ENCODE results near the gene RGL1. TPM values are rescaled to one million over a fixed set of nuclear protein-coding genes. Genes with fewer than 3 reads are reported as not detected.

The RGL1 gene
- total RNA-seq, 1 experiment from 2014 or later: 4.8 TPM

DNA sequence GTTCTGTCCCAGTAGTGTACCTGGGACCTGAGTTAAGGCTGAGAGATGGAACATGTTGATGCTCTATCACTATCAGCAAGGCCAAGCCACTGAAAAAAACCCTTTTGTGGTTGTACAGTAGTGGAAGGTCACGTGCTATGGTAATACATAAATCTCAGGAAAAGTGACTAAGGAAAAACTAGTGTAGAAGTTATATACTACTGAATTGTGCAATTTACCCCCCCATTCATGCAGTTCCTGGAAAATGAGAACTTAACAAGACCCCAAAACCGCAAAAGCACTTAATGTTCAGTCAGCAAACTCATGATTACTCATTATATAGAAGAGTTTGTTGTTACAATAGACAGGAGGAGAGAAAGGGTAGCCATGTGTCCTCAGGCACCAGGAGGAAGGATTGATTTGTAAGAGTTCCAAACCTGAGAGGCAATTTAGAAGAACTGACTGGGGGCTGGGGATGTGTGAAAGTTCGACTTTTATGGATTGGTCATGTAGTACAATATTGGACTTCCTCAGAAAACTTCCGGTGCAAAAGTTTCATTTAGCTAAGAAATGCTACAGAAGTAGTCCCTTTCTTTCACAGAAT, 91.6 kb downstream of the RGL1 start:
- Mint-ChIP-seq H3K36me3 (ENCODE audit: insufficient read depth, unreplicated experiment) (no peaks in the 10 kb centered on the region), H3K4me1 (ENCODE audit: low read depth, unreplicated experiment) (no peaks in the 10 kb centered on the region), H3K27ac (ENCODE audit: unreplicated experiment) (no peak overlapping the region), H3K9me3 (ENCODE audit: low read depth, unreplicated experiment) (no peaks in the 10 kb centered on the region), H3K27me3 (ENCODE audit: unreplicated experiment) (no peaks in the 10 kb centered on the region), H3K4me3 (ENCODE audit: low read depth, unreplicated experiment) (no peak overlapping the region)
- TF ChIP-seq, protein P1, sequence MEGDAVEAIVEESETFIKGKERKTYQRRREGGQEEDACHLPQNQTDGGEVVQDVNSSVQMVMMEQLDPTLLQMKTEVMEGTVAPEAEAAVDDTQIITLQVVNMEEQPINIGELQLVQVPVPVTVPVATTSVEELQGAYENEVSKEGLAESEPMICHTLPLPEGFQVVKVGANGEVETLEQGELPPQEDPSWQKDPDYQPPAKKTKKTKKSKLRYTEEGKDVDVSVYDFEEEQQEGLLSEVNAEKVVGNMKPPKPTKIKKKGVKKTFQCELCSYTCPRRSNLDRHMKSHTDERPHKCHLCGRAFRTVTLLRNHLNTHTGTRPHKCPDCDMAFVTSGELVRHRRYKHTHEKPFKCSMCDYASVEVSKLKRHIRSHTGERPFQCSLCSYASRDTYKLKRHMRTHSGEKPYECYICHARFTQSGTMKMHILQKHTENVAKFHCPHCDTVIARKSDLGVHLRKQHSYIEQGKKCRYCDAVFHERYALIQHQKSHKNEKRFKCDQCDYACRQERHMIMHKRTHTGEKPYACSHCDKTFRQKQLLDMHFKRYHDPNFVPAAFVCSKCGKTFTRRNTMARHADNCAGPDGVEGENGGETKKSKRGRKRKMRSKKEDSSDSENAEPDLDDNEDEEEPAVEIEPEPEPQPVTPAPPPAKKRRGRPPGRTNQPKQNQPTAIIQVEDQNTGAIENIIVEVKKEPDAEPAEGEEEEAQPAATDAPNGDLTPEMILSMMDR (IDR thresholded peaks at IDR 0.05; ENCODE audit: unreplicated experiment): no peak
- intact Hi-C loops (cut with micrococcal nuclease; ENCODE audit: unreplicated experiment): no loop called here
- CTCF ChIA-PET: interaction anchor here (0.7 kb wide), 1 partner anchor 91 kb away, joined by 4 read pairs; no protein-coding TSS in a partner anchor
- DNase-seq: no peak
- BruUV-seq (replicated peaks): no TSS peak

DNA sequence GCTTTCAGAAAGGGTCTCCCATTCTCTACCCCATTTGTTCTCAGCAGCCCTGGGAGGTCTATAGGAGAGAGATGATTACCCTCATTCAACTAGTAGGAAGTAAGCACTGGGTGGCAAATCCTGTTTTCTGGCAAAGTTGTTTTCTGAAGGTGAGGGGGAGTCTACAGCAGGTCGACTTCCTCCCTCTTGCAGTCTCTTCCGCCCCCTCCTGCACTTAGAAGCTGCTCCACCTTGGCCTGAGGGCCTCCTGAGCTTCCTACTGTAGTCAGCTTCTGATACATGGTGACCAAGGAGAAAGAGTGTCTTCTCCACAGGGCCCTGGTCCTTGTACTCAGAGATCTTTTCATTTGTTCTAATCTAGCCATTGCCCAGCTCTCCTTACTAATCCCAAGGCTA, 93.1 kb downstream of the RGL1 start:
- CTCF ChIA-PET: interaction anchor here (1.0 kb wide), 1 partner anchor 213 kb away, joined by 3 read pairs; no protein-coding TSS in a partner anchor
- no peak overlapping the region for H3K27ac Mint-ChIP-seq (ENCODE audit: unreplicated experiment)
- intact Hi-C loops (cut with micrococcal nuclease; ENCODE audit: unreplicated experiment): no loop called here
- no peaks in the 10 kb centered on the region for H3K9me3 Mint-ChIP-seq (ENCODE audit: low read depth, unreplicated experiment)
- no peak overlapping the region for H3K4me3 Mint-ChIP-seq (ENCODE audit: low read depth, unreplicated experiment)
- no peaks in the 10 kb centered on the region for H3K4me1 Mint-ChIP-seq (ENCODE audit: low read depth, unreplicated experiment)
- TF ChIP-seq, protein P1 (IDR thresholded peaks at IDR 0.05; ENCODE audit: unreplicated experiment): no peak
- no TSS peak for BruUV-seq (replicated peaks)
- no peaks in the 10 kb centered on the region for H3K27me3 Mint-ChIP-seq (ENCODE audit: unreplicated experiment)
- H3K36me3 Mint-ChIP-seq (ENCODE audit: insufficient read depth, unreplicated experiment): no peaks in the 10 kb centered on the region
- DNase-seq: no peak

DNA sequence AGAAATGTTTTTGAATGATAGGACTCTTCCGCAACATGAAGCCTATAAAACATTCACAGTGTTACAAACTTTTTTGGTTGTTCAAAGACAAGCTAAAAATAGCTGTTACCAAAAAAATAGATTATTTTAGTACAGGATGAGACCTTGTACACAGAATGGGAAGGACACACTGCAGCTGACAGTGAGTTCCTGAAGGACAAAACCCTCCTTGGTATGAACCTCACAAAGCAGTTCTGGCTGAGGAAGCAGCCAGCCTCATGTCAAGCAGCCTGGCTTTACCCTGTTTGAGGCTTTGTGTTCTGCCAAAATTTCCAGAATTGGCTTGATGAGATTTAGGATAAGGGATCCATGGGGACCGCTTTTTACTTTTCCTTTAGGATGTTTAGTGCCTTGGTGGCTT, 93.7 kb downstream of the RGL1 start:
- no TSS peak for BruUV-seq (replicated peaks)
- no peaks in the 10 kb centered on the region for H3K4me1 Mint-ChIP-seq (ENCODE audit: low read depth, unreplicated experiment)
- H3K27ac Mint-ChIP-seq (ENCODE audit: unreplicated experiment): no peak overlapping the region
- no peaks in the 10 kb centered on the region for H3K27me3 Mint-ChIP-seq (ENCODE audit: unreplicated experiment)
- DNase-seq: no peak
- no peak overlapping the region for H3K4me3 Mint-ChIP-seq (ENCODE audit: low read depth, unreplicated experiment)
- intact Hi-C loops (cut with micrococcal nuclease; ENCODE audit: unreplicated experiment): no loop called here
- CTCF ChIA-PET: interaction anchor here (1.0 kb wide), 1 partner anchor 213 kb away, joined by 3 read pairs; no protein-coding TSS in a partner anchor
- no peaks in the 10 kb centered on the region for H3K36me3 Mint-ChIP-seq (ENCODE audit: insufficient read depth, unreplicated experiment)
- TF ChIP-seq, protein P1 (IDR thresholded peaks at IDR 0.05; ENCODE audit: unreplicated experiment): no peak
- H3K9me3 Mint-ChIP-seq (ENCODE audit: low read depth, unreplicated experiment): no peaks in the 10 kb centered on the region

DNA sequence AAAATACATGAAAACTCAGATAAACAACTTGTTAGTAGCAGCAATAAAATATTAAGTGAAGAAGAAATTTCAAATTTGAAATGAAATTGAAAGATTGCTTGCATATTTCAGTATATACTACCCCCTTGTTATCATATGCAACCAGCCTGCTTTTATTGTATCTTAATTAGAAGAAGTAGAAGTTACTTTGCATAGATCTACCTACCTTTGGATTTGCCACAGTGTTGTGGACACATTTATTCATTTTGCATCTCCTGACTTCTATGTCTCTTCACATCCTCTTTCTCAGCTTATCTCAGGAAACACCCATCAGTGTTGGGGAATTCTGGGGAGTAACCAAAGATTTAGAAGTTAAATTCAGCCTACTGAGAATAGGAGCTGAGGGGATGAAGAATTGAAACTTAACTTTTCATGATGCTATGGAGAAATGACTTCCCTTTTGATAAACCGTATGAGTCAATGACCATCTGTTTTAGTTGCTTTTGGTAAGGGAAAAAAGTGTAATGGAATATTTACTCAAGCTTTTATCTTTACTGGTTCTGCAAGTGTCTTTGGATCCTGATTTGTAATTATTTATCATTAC, 96.9 kb downstream of the RGL1 start:
- CTCF ChIA-PET: no interaction called here
- TF ChIP-seq, protein P1 (IDR thresholded peaks at IDR 0.05; ENCODE audit: unreplicated experiment): no peak

More for the DNA sequence above, 96.9 kb downstream of the RGL1 start:
- H3K4me1 Mint-ChIP-seq (ENCODE audit: low read depth, unreplicated experiment): no peaks in the 10 kb centered on the region
- H3K9me3 Mint-ChIP-seq (ENCODE audit: low read depth, unreplicated experiment): no peaks in the 10 kb centered on the region
- intact Hi-C loops (cut with micrococcal nuclease; ENCODE audit: unreplicated experiment): no loop called here
- DNase-seq: no peak
- H3K27ac Mint-ChIP-seq (ENCODE audit: unreplicated experiment): no peak overlapping the region
- no peaks in the 10 kb centered on the region for H3K27me3 Mint-ChIP-seq (ENCODE audit: unreplicated experiment)
- no TSS peak for BruUV-seq (replicated peaks)
- H3K4me3 Mint-ChIP-seq (ENCODE audit: low read depth, unreplicated experiment): no peak overlapping the region
- H3K36me3 Mint-ChIP-seq (ENCODE audit: insufficient read depth, unreplicated experiment): no peaks in the 10 kb centered on the region
